ENCODE measurements around the gene EXOC4. TPM values are rescaled to one million over a fixed set of nuclear protein-coding genes. Genes with fewer than 3 reads are reported as not detected.

EXOC4 gene
- total and polyA plus RNA-seq, 2 of the 13 experiments (the other 11 are each of a cell fraction or from before 2014, with no cell fraction given) = 22.5 to 39.0 TPM

DNA sequence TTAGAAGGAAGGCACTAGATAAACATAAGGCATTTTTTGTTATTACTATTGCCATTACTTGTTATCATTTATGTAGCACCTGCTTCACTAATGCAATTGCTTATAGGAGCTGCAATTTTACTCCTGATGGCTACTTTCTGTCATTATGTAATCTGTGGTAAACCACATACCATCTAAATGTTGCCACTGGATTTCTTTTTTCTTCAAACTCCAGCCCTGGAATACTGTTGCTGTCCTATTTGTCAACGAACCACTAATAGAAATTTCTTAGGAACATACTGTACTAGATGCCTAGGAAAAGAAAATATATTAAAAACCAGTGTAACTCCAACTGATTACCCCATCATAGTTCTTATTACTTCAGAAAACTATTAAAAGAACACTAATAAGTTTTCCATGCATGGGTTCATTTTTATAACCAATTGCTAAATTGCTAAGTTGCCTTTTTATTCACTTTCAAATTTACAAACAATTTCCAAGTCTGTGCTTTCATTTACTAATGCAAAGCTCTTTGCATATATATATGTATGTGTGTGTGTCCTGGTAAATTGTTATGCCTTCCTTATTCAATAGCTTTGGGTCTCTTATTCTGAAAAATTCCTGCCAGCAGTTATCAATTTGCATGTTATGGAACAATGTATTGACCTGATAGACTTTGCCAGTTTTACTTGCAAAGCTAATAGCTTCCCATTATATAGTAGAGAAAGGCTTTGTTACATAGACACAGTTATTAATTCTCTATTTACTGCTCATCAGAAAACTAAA is 287.4 kb downstream of the EXOC4 start:
- no peaks in the 10 kb centered on the region for H3K27me3 ChIP-seq (ENCODE audit: control insufficient read depth in 1 of 2, insufficient read depth in 2 of 2, low read length in 2 of 2)
- ChIA-PET CTCF (ENCODE audit: low intra/inter-chr PET ratio, low total read pairs) (no interaction called here), POLR2A (no interaction called here)
- no peak overlapping the region for H3K27ac ChIP-seq (ENCODE audit: extremely low read length, insufficient read depth, low read length)
- 81% methylated on average over 1 of the region's 1 CpG for WGBS (ENCODE audit: low lambda C conversion rate)
- H4K20me1 ChIP-seq (ENCODE audit: insufficient read depth, low read length) = no peaks in the 10 kb centered on the region
- in situ Hi-C loops (cut with HindIII; ENCODE audit: extremely low pct_ligation_motif_present, low pct_unique_long_range_greater_than_20kb) = no loop called here
- no peaks in the 10 kb centered on the region for H3K36me3 ChIP-seq (replicated peaks in 1 of 2; ENCODE audit: control insufficient read depth in 1 of 2, insufficient read depth in 2 of 2, low read length in 2 of 2)
- intact Hi-C loops (cut with micrococcal nuclease; ENCODE audit: unreplicated experiment) = no loop called here
- DNase-seq (ENCODE audit: low spot score) = no peak
- H3K4me1 ChIP-seq (ENCODE audit: insufficient read depth, low read length) = no peaks in the 10 kb centered on the region
- H3K79me2 ChIP-seq (ENCODE audit: insufficient read depth, low read length) = no peaks in the 10 kb centered on the region
- H2AFZ ChIP-seq (ENCODE audit: low read length) = no peak overlapping the region
- H3K9me3 ChIP-seq (ENCODE audit: low read length) = no peaks in the 10 kb centered on the region
- no peak for TF ChIP-seq ZNF383 (CRISPR knock-in tag; IDR thresholded peaks at IDR 0.05; ENCODE audit: borderline replicate concordance)
- TF ChIP-seq, protein P1, sequence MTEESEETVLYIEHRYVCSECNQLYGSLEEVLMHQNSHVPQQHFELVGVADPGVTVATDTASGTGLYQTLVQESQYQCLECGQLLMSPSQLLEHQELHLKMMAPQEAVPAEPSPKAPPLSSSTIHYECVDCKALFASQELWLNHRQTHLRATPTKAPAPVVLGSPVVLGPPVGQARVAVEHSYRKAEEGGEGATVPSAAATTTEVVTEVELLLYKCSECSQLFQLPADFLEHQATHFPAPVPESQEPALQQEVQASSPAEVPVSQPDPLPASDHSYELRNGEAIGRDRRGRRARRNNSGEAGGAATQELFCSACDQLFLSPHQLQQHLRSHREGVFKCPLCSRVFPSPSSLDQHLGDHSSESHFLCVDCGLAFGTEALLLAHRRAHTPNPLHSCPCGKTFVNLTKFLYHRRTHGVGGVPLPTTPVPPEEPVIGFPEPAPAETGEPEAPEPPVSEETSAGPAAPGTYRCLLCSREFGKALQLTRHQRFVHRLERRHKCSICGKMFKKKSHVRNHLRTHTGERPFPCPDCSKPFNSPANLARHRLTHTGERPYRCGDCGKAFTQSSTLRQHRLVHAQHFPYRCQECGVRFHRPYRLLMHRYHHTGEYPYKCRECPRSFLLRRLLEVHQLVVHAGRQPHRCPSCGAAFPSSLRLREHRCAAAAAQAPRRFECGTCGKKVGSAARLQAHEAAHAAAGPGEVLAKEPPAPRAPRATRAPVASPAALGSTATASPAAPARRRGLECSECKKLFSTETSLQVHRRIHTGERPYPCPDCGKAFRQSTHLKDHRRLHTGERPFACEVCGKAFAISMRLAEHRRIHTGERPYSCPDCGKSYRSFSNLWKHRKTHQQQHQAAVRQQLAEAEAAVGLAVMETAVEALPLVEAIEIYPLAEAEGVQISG (CRISPR knock-in tag; IDR thresholded peaks at IDR 0.05) = no peak
- TF ChIP-seq, protein P2, sequence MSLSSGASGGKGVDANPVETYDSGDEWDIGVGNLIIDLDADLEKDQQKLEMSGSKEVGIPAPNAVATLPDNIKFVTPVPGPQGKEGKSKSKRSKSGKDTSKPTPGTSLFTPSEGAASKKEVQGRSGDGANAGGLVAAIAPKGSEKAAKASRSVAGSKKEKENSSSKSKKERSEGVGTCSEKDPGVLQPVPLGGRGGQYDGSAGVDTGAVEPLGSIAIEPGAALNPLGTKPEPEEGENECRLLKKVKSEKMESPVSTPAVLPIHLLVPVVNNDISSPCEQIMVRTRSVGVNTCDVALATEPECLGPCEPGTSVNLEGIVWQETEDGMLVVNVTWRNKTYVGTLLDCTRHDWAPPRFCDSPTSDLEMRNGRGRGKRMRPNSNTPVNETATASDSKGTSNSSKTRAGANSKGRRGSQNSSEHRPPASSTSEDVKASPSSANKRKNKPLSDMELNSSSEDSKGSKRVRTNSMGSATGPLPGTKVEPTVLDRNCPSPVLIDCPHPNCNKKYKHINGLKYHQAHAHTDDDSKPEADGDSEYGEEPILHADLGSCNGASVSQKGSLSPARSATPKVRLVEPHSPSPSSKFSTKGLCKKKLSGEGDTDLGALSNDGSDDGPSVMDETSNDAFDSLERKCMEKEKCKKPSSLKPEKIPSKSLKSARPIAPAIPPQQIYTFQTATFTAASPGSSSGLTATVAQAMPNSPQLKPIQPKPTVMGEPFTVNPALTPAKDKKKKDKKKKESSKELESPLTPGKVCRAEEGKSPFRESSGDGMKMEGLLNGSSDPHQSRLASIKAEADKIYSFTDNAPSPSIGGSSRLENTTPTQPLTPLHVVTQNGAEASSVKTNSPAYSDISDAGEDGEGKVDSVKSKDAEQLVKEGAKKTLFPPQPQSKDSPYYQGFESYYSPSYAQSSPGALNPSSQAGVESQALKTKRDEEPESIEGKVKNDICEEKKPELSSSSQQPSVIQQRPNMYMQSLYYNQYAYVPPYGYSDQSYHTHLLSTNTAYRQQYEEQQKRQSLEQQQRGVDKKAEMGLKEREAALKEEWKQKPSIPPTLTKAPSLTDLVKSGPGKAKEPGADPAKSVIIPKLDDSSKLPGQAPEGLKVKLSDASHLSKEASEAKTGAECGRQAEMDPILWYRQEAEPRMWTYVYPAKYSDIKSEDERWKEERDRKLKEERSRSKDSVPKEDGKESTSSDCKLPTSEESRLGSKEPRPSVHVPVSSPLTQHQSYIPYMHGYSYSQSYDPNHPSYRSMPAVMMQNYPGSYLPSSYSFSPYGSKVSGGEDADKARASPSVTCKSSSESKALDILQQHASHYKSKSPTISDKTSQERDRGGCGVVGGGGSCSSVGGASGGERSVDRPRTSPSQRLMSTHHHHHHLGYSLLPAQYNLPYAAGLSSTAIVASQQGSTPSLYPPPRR (CRISPR knock-in tag; IDR thresholded peaks at IDR 0.05; ENCODE audit: borderline replicate concordance) = no peak
- TF ChIP-seq U2AF1 (optimal IDR thresholded peaks at IDR 0.05; ENCODE audit: low read depth, low read length) = no peak
- no peak for TF ChIP-seq POLR2AphosphoS2 (IDR thresholded peaks at IDR 0.05; ENCODE audit: low read depth, low read length)
- H3K4me2 ChIP-seq (ENCODE audit: low read depth, low read length) = no peak overlapping the region
- ATAC-seq = no peak
- H3K4me3 ChIP-seq (replicated peaks in 1 of 3; ENCODE audit: insufficient read depth in 1 of 3, low read depth in 2 of 3, low read length in 3 of 3) = no peak overlapping the region
- no TSS peak for BruUV-seq (replicated peaks)
- no peak for FAIRE-seq
- no peak overlapping the region for H3K9ac ChIP-seq (ENCODE audit: insufficient read depth, low read depth, low read length)

All from HepG2 (cell line).